Endothelial cell of umbilical vein (primary cell): Measurements from ENCODE around the gene TEX264. TPM values are rescaled to one million over a fixed set of nuclear protein-coding genes. Genes with fewer than 3 reads are reported as not detected.

Experiments
- BruUV-seq: library from RNA; stranded (reverse); fragments of 400-500 nt; replicated peaks from 2 replicates; lab custom pipeline; 2021; lab: Mats Ljungman, UMichigan
- CTCF ChIA-PET: fragments of 300-600, 350-600 bp; sonication (Branson Sonifier 250); formaldehyde crosslinking; loops from one replicate; lab custom pipeline; 2021; ENCODE audit warnings: antibody characterized with exemption, inconsistent platforms; lab: Charles Lee
- POLR2A ChIA-PET: fragments of 300-600, 350-600 bp; sonication (Branson Sonifier 250); formaldehyde crosslinking; loops from one replicate; lab custom pipeline; 2021; ENCODE audit warnings: antibody characterized with exemption, inconsistent platforms; lab: Charles Lee
- DNase-seq: peaks from one replicate; pipeline ENCODE4 v3.0.0-alpha.2; 2011; ENCODE audit warnings: low read depth, low spot score
- FAIRE-seq: peaks from 2 replicates; lab custom pipeline; 2011; peaks lifted over from hg19 to GRCh38; lab: Jason Lieb, UNC
- H2AFZ ChIP-seq: 2 replicates; pipeline ENCODE4 v1.6.0; 2012; ENCODE audit warnings: low read depth, low read length, control low read depth, inconsistent platforms
- H3K27ac ChIP-seq: 2 replicates; pipeline ENCODE4 v1.5.1; 2011; ENCODE audit warnings: low read depth, mild to moderate bottlenecking, control low read depth, low read length, moderate library complexity; ENCODE audit not compliant: insufficient read depth
- H3K27me3 ChIP-seq, 2 experiments: 2 replicates each; pipeline versions ENCODE4 v1.6.0 to v1.6.1; 2011; ENCODE audit warnings: low read length in 2 of 2, mixed read lengths in 1 of 2; ENCODE audit not compliant: control insufficient read depth in 2 of 2, insufficient read depth in 2 of 2
- H3K36me3 ChIP-seq, 2 experiments: 2 replicates in 1 of 2; 3 replicates in 1 of 2; pipeline ENCODE4 v1.5.1; 2011; ENCODE audit warnings: low read length in 2 of 2, mild to moderate bottlenecking in 1 of 2, moderate library complexity in 1 of 2; ENCODE audit not compliant: control insufficient read depth in 2 of 2, insufficient read depth in 2 of 2; ENCODE audit errors: extremely low read depth in 1 of 2
- H3K4me1 ChIP-seq: 3 replicates; pipeline ENCODE4 v1.5.1; 2011; ENCODE audit warnings: mild to moderate bottlenecking, low read length; ENCODE audit not compliant: control insufficient read depth, insufficient read depth; ENCODE audit errors: extremely low read depth
- H3K4me2 ChIP-seq: 2 replicates; pipeline ENCODE4 v1.6.1; 2011; ENCODE audit warnings: low read length, control low read depth, mixed read lengths; ENCODE audit not compliant: insufficient read depth
- H3K4me3 ChIP-seq, 3 experiments: fragments of 200-600 bp in 1 of 3; sonication (generic), shearing (Covaris generic) in 1 of 3; replicated peaks in 1 of 3; 2 replicates each; pipeline ENCODE4 v1.5.1; 2011 to 2016; ENCODE audit warnings: control low read depth in 3 of 3, low read length in 3 of 3, mild to moderate bottlenecking in 2 of 3, inconsistent platforms in 1 of 3, low read depth in 1 of 3, moderate library complexity in 1 of 3; ENCODE audit not compliant: insufficient read depth in 1 of 3
- H3K79me2 ChIP-seq: 2 replicates; pipeline ENCODE4 v1.6.0; 2012; ENCODE audit warnings: low read length, inconsistent platforms; ENCODE audit not compliant: control insufficient read depth, insufficient read depth
- H3K9ac ChIP-seq: replicated peaks from 2 replicates; pipeline ENCODE3; 2011; ENCODE audit warnings: low read length, control low read depth; ENCODE audit not compliant: insufficient read depth; ENCODE audit errors: extremely low read depth
- H3K9me1 ChIP-seq: replicated peaks from 3 replicates; pipeline ENCODE4 v1.6.0; 2011; ENCODE audit warnings: mild to moderate bottlenecking, low read length; ENCODE audit not compliant: control insufficient read depth, insufficient read depth; ENCODE audit errors: extremely low read depth
- H3K9me3 ChIP-seq: replicated peaks from 2 replicates; pipeline ENCODE4 v1.5.1; 2012; ENCODE audit warnings: low read length, inconsistent platforms; ENCODE audit not compliant: control insufficient read depth, insufficient read depth
- H4K20me1 ChIP-seq: replicated peaks from 2 replicates; pipeline ENCODE3; 2011; ENCODE audit warnings: mild to moderate bottlenecking, low read length; ENCODE audit not compliant: control insufficient read depth, insufficient read depth; ENCODE audit errors: extremely low read depth
- EZH2 ChIP-seq: IDR thresholded peaks from 2 replicates; pipeline ENCODE4 v1.6.1; 2012; ENCODE audit warnings: borderline replicate concordance, low read depth, mild to moderate bottlenecking, moderate library complexity, low read length, inconsistent platforms; ENCODE audit not compliant: severe bottlenecking
- GATA2 ChIP-seq: IDR thresholded peaks from 2 replicates; pipeline ENCODE4 v1.7.0; 2011; ENCODE audit warnings: low read depth, mild to moderate bottlenecking, moderate library complexity, mixed read lengths, low read length; ENCODE audit not compliant: insufficient read length, insufficient read depth
- JUN ChIP-seq: IDR thresholded peaks from 2 replicates; pipeline ENCODE4 v1.6.1; 2011; ENCODE audit warnings: borderline replicate concordance, low read depth; ENCODE audit not compliant: insufficient read length, insufficient read depth
- MYC ChIP-seq: IDR thresholded peaks from one replicate; pipeline ENCODE4 v1.6.1; 2011; ENCODE audit warnings: mild to moderate bottlenecking, low read depth, low read length
- POLR2A ChIP-seq: IDR thresholded peaks from 2 replicates; pipeline ENCODE4 v1.6.1; 2012; ENCODE audit warnings: low read depth, mild to moderate bottlenecking, control low read depth, low read length
- dilution Hi-C: fragments of 300-500 bp; cut with MboI; formaldehyde crosslinking; loops from one replicate; pipeline ENCODE4 v1.15.0; 2019; ENCODE audit warnings: low sequenced_read_pairs; ENCODE audit not compliant: extremely low pct_ligation_motif_present
- intact Hi-C: fragments of 100-400 bp; cut with micrococcal nuclease; formaldehyde crosslinking; loops from one replicate; pipeline ENCODE4 v1.10.0; 2022
- polyA plus RNA-seq, 4 experiments: library from polyadenylated mRNA; depleted of rRNA in 3 of 4; stranded (reverse) in 3 of 4; unstranded in 1 of 4; fragments of >200 nt; gene quantifications; 2 replicates each; pipeline versions ENCODE4 v1.2.1 to v1.2.3, GENCODE V29; 2011 to 2012; ENCODE audit warnings: missing spikeins in 1 of 4
- total RNA-seq: library from RNA; stranded (reverse); gene quantifications from 2 replicates; pipeline ENCODE4 v1.2.3, GENCODE V29; 2021

The TEX264 gene
- total and polyA plus RNA-seq, 2 donors (not counting 3 experiments of a cell fraction or from before 2014, with no cell fraction given), result 29.0 to 89.7 TPM

GRCh38 chr3:51711352-51712037 is 40.4 kb downstream of the TEX264 start:
- DNase-seq (no peak), FAIRE-seq (no peak)
- intact Hi-C loops (no loop called here), dilution Hi-C loops (no loop called here)
- CTCF ChIA-PET, result interaction anchor here (1.0 to 2.2 kb wide), 3 partner anchors 8 to 284 kb away, joined by 3 to 8 read pairs (median 8); no protein-coding TSS in a partner anchor
- H3K9me3 ChIP-seq, result no peaks in the 10 kb centered on the region
- no peak overlapping the region for H3K27ac ChIP-seq
- no peaks in the 10 kb centered on the region for H3K79me2 ChIP-seq
- BruUV-seq, result no TSS peak
- H4K20me1 ChIP-seq, result no peaks in the 10 kb centered on the region
- no peak overlapping the region for H2AFZ ChIP-seq
- no peak overlapping the region for H3K4me2 ChIP-seq
- H3K9ac ChIP-seq, result no peak overlapping the region
- H3K27me3 ChIP-seq, result peaks cover 2 to 10% of the 10 kb centered on the region in 2 experiments
- TF ChIP-seq EZH2 (no peak), MYC (no peak)
- H3K4me1 ChIP-seq, result peaks cover 3% of the 10 kb centered on the region
- H3K9me1 ChIP-seq, result no peaks in the 10 kb centered on the region
- H3K36me3 ChIP-seq, result no peaks in the 10 kb centered on the region
- H3K4me3 ChIP-seq, result no peak overlapping the region
- POLR2A ChIA-PET, result no interaction called here

- Histone ChIP-seq H2AFZ (no peak overlapping the region), H3K9me1 (no peaks in the 10 kb centered on the region), H3K9me3 (no peaks in the 10 kb centered on the region), H3K4me1 (peaks cover 2% of the 10 kb centered on the region), H3K27me3 (peaks cover 2 to 10% of the 10 kb centered on the region in 2 experiments), H3K79me2 (no peaks in the 10 kb centered on the region), H3K9ac (no peak overlapping the region), H3K36me3 (no peaks in the 10 kb centered on the region), H3K4me2 (no peak overlapping the region), H4K20me1 (no peaks in the 10 kb centered on the region), H3K4me3 (no peak overlapping the region), H3K27ac (no peak overlapping the region)
- TF ChIP-seq MYC (no peak), JUN (no peak), GATA2 (no peak), POLR2A (no peak)
- ChIA-PET POLR2A (no interaction called here), CTCF (no interaction called here)
- intact Hi-C loops, result no loop called here
- DNase-seq, result no peak
- BruUV-seq, result no TSS peak
- dilution Hi-C loops, result no loop called here
- FAIRE-seq, result no peak
These were observed 41.0 kb downstream of the TEX264 start for GRCh38 chr3:51712038-51712420.
